Hair follicle dermal papilla cell (primary cell): ENCODE measurements around the gene RETN. TPM values are rescaled to one million over a fixed set of nuclear protein-coding genes. Genes with fewer than 3 reads are reported as not detected.

Source experiments
- total RNA-seq: library from RNA; depleted of rRNA; stranded (reverse); fragments of >200 nt; gene quantifications from 2 replicates; pipeline ENCODE4 v1.2.3, GENCODE V29; 2012

RETN gene, protein sequence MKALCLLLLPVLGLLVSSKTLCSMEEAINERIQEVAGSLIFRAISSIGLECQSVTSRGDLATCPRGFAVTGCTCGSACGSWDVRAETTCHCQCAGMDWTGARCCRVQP
- not detected in 2 replicates for total RNA-seq

DNA sequence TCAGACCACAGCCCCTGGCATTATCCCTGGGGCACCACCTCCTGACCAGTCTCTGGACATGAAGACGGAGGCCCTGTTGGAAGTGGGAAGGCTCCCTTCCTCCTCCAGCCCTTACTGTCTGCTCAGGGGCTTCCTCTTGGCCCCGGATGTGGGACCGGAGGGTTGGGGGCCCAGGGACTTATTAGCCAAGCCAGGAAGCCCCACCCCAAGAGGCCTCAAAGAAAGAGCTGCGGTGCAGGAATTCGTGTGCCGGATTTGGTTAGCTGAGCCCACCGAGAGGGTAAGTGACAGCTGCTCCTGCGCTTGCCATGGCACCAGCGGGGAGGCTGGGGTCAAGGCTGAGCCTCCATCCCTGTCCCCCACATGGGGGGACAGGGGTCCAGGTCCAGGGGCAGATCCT is at the start of gene RETN:
TSS of gene RETN (plus strand) at position 208 of the 400 bp plus-strand sequence. CDS start 278 bp downstream, outside the sequence.

DNA sequence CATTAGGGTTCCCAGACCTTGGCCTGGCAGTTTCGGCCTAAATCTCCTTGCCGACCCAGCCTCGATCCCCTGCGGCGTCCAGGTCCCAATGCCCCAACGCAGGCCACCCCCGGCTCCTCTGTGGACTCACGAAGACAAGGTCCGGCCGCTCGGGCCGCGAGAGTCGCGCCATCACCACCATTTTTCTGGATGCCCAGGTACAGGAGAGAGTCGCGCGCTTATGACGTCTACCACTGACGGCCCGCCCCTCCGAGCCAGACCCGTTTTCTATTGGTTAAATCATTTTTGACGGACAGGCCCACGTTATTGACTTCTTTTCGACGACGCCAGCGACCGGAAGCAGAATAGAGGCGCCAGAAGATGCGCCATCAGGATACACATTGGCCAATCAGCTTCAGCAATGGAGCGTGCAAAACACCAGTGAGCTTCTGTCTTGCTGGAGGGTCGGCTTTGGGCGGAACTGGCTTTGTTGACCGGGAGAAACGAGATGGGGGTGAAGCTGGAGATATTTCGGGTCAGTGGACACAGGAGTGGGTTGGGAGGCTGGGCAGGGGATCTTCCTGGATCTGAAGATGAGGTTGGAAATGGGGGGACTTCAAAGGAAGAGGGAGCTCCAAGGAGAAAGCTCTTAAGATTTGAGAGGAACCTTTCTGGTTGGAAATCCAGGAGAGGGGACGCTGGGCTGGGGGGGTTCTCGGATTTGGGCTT is 39.3 kb upstream of the RETN start, which contains the start of the genes PET100 and XAB2:
TSS of gene PET100 (plus strand) at position 447 of the 708 bp plus-strand sequence. CDS start at position 488, 41 bp downstream.
TSS of gene XAB2 (minus strand) at position 199 of the 708 bp plus-strand sequence. CDS start at position 181, 18 bp downstream.

DNA sequence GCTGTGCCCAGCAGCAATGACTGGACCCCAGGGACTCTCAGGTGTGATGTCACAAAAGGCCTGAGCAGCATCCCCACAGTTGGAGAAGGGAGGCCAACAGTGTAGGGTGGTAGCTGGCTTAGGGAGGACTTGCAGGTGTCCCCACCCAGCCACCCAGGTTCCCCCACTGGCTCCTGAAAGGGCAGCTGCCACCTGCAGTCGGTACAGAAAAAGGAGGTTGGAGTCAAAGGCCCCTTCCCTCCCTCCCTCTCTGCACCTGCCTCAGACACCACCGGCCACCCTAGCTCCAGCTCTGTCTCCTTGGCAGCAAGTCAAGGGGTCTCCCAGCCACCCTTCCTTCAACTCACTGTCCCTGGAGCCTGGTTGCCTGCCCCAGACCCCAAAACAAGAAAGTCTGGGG is 35.2 kb upstream of the RETN start, which contains the start of gene PCP2:
TSS of gene PCP2 (minus strand) at position 22 of the 400 bp plus-strand sequence. CDS start 262 bp downstream, outside the sequence.

DNA sequence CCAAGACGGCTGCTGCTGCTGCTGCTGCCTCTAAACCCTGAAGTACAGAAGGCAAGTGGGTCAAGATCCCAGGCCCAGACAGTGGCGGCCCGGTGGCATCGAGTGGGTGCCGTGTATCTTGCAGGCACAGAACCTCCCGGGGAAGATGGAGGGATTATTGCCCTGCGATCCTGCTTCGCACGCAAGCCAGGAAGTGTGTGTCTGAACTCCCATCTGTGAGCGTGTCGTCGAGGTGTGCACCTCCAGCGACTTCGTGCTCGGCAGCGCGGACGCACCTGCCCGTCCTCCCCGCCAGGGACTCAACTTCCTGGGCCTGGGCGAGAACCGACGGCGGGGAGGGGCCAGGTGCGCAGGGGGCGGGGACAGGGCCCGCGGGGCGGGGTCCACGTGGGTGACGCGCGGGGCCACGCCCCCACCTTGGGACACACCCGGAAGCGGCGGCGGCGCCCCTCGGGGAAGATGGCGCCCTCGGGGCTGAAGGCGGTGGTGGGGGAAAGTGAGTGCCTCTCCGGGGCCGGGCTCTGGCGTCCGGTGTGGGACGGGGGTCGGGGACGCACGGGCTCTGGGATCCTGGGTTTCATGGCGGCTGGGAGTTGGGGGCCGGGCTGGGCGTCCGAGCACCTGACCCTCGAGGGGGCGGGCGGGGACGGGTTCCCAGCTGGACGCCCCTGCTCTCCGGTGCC is 32.0 kb upstream of the RETN start, which contains the start of gene STXBP2:
TSS of gene STXBP2 (plus strand) at position 420 of the 683 bp plus-strand sequence. CDS start at position 460, 40 bp downstream.

DNA sequence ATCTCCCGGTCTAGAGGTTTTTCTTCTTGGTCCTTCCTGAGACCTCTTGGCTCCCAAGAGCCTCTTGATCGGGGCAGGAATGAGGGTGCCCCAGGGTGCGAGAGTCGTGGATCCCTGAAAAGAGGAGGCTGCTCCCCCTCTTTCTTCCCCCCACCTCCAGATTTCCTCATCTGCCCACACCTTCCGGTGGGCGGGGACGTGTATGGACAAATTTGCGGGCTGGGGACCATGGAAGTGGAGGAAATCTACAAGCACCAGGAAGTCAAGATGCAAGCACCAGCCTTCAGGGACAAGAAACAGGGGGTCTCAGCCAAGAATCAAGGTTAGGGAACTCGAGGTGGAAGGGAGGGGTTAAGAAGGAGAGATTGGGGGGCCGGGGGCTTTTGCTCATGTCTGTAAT is 8.0 kb downstream of the RETN start, which contains the start of gene MCEMP1:
TSS of gene MCEMP1 (plus strand) at position 237 of the 400 bp plus-strand sequence. CDS start at position 268, 31 bp downstream.

GRCh38 chr19:7680606-7681339 is 11.9 kb downstream of the RETN start, which contains the start of gene TRAPPC5:
TSS of gene TRAPPC5 (plus strand) at chr19:7680833. CDS start at chr19:7682254, 1,421 bp downstream.

DNA sequence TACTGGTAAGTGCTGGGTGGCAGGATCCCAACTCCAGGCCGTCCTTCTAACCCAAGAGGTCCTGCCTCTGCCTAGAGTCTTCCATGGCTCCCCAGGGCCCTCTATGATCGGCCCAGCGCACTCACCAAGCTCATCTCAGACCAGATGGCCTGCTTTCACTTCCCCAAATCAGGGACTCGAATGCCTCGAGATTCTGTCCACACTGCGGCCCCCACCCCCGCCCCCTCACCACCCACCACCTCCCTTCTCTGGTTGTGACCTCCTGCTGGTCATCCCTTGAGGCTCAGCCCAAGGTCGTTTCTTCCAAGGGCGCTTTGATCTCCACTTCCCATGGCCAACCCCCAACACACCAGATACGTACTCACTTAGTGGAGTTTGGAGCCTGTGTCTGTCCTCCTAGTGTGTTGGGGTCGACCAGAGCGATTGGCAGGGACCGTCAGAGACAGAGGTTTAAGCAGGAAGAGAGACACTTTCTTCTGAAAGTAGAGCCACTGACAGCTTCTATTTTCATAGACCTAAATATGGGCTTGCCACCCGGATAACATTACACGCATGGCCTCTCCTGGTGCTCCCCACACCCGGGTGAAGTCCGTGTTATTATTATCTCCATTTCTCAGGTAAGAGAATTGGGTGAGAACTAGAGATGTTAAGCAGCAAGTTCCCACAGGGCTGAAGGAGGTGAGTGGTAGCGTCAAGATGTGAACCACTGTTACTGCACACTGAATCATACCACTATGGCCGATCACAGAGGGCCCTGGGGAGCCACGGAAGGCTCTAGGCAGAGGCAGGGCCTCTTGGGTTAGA is 33.0 kb downstream of the RETN start, which contains the start of gene FCER2:
TSS of gene FCER2 (minus strand) at position 478 of the 804 bp plus-strand sequence. CDS start 2,371 bp downstream, outside the sequence.

Other genes with a start within 250 kb of the RETN start
- 3.9 and 5.0 TPM in 2 replicates for gene PEX11G, start 180.0 kb upstream of the RETN start, total RNA-seq
- gene ZNF358, start 152.9 kb upstream of the RETN start, total RNA-seq, result 36.6 and 37.0 TPM in 2 replicates
- gene MCOLN1, start 146.4 kb upstream of the RETN start, total RNA-seq, result 7.0 and 7.6 TPM in 2 replicates
- 91.2 and 117 TPM in 2 replicates for gene PNPLA6, start 133.3 kb upstream of the RETN start, total RNA-seq
- gene CAMSAP3, start 73.2 kb upstream of the RETN start, total RNA-seq, result not detected in 2 replicates
- 45.1 and 45.9 TPM in 2 replicates for gene XAB2, start 39.5 kb upstream of the RETN start, total RNA-seq
- gene PET100, start 39.3 kb upstream of the RETN start, total RNA-seq, result 4.5 and 11.5 TPM in 2 replicates
- gene PCP2, start 35.3 kb upstream of the RETN start, total RNA-seq, result not detected in 2 replicates
- gene STXBP2, start 31.9 kb upstream of the RETN start, total RNA-seq, result 3.4 and 3.9 TPM in 2 replicates
- gene MCEMP1, start 8.0 kb downstream of the RETN start, total RNA-seq, result not detected in 2 replicates
- 35.7 and 50.6 TPM in 2 replicates for gene TRAPPC5, start 11.8 kb downstream of the RETN start, total RNA-seq
- gene FCER2, start 33.1 kb downstream of the RETN start, total RNA-seq, result not detected in 2 replicates
- not detected in 2 replicates for gene CLEC4G, start 63.1 kb downstream of the RETN start, total RNA-seq
- gene CD209, start 78.5 kb downstream of the RETN start, total RNA-seq, result not detected in 2 replicates
- gene CLEC4M, start 94.2 kb downstream of the RETN start, total RNA-seq, result not detected in 2 replicates
- 21.9 and 22.9 TPM in 2 replicates for gene EVI5L, start 161.2 kb downstream of the RETN start, total RNA-seq
- not detected in 2 replicates for gene PRR36, start 205.3 kb downstream of the RETN start, total RNA-seq
- gene LRRC8E, start 219.5 kb downstream of the RETN start, total RNA-seq, result 13.7 and 13.8 TPM in 2 replicates
- gene MAP2K7, start 234.8 kb downstream of the RETN start, total RNA-seq, result 15.9 and 19.5 TPM in 2 replicates
- 0.32 and 0.73 TPM in 2 replicates for gene TGFBR3L, start 245.8 kb downstream of the RETN start, total RNA-seq